Lower lobe of right lung (tissue), 2 donors: ENCODE results near the gene HS3ST2. TPM values are rescaled to one million over a fixed set of nuclear protein-coding genes. Genes with fewer than 3 reads are reported as not detected.

Experiments
- ATAC-seq, 2 donors: fragments of 200-7000 bp; cut with Tn5 transposase; one replicate each; pipeline ENCODE4 v1.9.1; 2020 to 2022; ENCODE audit warnings: mild to moderate bottlenecking in 2 of 2, moderate library complexity in 2 of 2
- DNase-seq: peaks from one replicate; pipeline ENCODE4 v3.0.0-alpha.2; 2020
- H3K27ac ChIP-seq: fragments of 200-600 bp; one replicate; pipeline ENCODE4 v1.8.0; 2022
- H3K27me3 ChIP-seq: fragments of 200-600 bp; one replicate; pipeline ENCODE4 v1.8.0; 2022; ENCODE audit warnings: low read depth
- H3K36me3 ChIP-seq: fragments of 200-600 bp; one replicate; pipeline ENCODE4 v1.8.0; 2022; ENCODE audit warnings: mild to moderate bottlenecking
- H3K4me1 ChIP-seq: fragments of 200-600 bp; one replicate; pipeline ENCODE4 v1.8.0; 2022
- H3K4me3 ChIP-seq: fragments of 200-600 bp; one replicate; pipeline ENCODE4 v1.8.0; 2022; ENCODE audit warnings: mild to moderate bottlenecking
- H3K9me3 ChIP-seq: fragments of 200-600 bp; one replicate; pipeline ENCODE4 v1.8.0; 2022
- intact Hi-C: fragments of 100-400 bp; cut with DNase I; formaldehyde crosslinking; loops from one replicate; pipeline ENCODE4 v1.11.0; 2022
- long read RNA-seq: library from polyadenylated mRNA; unstranded; transcript quantifications from one replicate; pipeline ENCODE4 v2.0.0, GENCODE V29; 2021
- total RNA-seq: library from RNA; stranded (reverse); fragmentation: NEBNext Ultra II Directional; extraction: Animal tissue kit (Norgen Biotek cat#: 25700); gene quantifications from one replicate; pipeline ENCODE4 v1.2.1, GENCODE V29; 2021
- TF ChIP-seq, protein P1 (sequence below): fragments of 200-600 bp; IDR thresholded peaks from one replicate; pipeline ENCODE4 v1.8.0; 2022; ENCODE audit warnings: antibody characterized with exemption, mild to moderate bottlenecking
- donor health status: DM: no; HTN: yes; CAD: no; lungs with severe emphysema.

The HS3ST2 gene
- 4.8 TPM for total RNA-seq
- long read RNA-seq, partial matches to known transcripts = 0 of 21 reads
- long read RNA-seq, other reads (novel, unspliced or antisense) = 17 of 21 reads

DNA sequence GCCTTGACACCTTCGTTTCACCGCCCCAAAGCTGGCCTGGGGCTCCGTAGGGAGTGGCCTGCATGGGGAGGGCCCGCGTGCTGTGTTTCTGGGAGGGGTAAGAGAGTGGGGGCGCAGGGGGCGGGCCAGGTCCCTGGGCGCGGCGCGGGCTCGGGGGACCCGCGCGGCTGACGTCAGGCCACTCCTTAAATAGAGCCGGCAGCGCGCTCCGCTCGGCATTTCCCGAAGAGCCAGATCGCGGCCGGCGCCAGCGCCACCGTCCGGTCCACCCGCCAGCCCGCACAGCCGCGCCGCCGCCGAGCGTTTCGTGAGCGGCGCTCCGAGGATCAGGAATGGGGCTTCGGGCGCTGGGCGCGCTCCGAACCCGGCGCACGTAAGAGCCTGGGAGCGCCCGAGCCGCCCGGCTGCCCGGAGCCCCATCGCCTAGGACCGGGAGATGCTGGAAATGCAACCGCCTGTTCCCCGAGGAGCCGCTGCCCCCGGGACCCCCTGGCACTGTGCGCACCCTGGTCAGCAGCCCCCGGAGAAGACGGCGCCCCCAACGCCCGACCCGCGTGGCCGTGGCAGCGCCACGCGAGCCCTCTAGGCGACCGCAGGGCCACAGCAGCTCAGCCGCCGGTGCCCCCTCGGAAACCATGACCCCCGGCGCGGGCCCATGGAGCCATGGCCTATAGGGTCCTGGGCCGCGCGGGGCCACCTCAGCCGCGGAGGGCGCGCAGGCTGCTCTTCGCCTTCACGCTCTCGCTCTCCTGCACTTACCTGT is at the start of gene HS3ST2:
Gene HS3ST2, plus strand, starts transcription at position 215 of the 763 bp plus-strand sequence. Its CDS starts 449 bp downstream, at position 664.
- Histone ChIP-seq H3K9me3 (no peaks in the 10 kb centered on the region), H3K27me3 (peaks cover 52% of the 10 kb centered on the region), H3K36me3 (no peaks in the 10 kb centered on the region), H3K27ac (no peak within 1 kb of the TSS), H3K4me3 (peak within 1 kb of the TSS; percentile 46), H3K4me1 (peaks cover 4% of the 10 kb centered on the region)
- DNase-seq (peak; percentile 50), ATAC-seq (peak; percentile 51 to 71)
- TF ChIP-seq, protein P1, sequence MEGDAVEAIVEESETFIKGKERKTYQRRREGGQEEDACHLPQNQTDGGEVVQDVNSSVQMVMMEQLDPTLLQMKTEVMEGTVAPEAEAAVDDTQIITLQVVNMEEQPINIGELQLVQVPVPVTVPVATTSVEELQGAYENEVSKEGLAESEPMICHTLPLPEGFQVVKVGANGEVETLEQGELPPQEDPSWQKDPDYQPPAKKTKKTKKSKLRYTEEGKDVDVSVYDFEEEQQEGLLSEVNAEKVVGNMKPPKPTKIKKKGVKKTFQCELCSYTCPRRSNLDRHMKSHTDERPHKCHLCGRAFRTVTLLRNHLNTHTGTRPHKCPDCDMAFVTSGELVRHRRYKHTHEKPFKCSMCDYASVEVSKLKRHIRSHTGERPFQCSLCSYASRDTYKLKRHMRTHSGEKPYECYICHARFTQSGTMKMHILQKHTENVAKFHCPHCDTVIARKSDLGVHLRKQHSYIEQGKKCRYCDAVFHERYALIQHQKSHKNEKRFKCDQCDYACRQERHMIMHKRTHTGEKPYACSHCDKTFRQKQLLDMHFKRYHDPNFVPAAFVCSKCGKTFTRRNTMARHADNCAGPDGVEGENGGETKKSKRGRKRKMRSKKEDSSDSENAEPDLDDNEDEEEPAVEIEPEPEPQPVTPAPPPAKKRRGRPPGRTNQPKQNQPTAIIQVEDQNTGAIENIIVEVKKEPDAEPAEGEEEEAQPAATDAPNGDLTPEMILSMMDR = no peak
- intact Hi-C loops = no loop called here

DNA sequence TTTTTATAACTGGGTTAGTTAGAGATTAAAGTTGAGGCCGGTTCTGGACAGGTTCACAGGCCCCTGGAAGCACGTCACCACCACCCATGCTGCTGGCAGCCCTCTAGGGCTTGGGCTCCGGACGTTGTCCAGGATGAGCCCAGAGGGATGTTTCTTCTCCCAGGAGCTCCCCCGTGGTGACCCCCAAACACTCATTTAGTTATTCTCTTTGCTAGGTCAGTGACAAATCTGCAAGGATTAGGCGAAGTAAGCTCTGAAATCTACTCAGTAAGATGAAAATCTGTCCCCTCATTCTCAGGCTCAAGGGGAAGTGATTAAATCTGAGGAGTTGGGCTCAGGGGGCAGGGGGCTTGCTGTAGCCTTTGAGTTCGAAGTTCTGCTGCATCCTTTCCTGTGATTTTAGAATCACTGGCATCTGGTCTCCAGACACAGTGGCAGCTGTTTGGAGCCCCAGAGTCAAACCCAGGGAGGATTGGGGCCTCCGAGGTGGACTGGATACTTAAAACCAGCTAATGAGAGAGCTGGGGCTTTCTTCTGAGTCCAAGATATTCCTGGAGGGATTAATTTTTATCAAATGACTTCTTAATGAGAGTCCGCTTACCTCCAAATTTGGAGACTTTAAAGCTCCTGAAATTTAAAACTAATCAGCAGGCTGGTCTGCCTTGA is 49.2 kb upstream of the HS3ST2 start:
- ATAC-seq (no peak), DNase-seq (no peak)
- Histone ChIP-seq H3K9me3 (no peaks in the 10 kb centered on the region), H3K27ac (no peak overlapping the region), H3K27me3 (peaks cover 9% of the 10 kb centered on the region), H3K36me3 (no peaks in the 10 kb centered on the region), H3K4me3 (no peak overlapping the region), H3K4me1 (no peaks in the 10 kb centered on the region)
- TF ChIP-seq, protein P1 = no peak
- intact Hi-C loops = no loop called here

DNA sequence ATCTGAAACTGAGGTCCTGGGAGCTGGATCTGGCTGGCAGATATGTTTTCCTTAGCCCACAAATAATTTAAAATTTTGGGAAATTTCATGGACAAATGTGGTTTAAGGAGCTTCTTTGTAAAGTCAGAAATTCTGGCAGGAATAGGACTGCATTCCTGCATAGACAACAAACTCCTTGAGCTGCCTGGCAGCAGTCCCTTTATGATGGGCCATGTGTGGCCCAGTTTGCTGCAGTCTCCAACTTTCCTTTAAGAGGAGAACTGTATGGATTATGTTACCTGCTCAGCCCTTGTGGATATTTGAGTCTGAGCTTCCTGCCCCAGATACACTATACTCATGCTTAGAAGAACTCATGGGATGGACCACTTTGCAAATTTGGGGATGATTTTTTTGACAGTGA is 48.5 kb upstream of the HS3ST2 start:
- DNase-seq (no peak), ATAC-seq (no peak)
- H3K4me3 ChIP-seq = no peak overlapping the region
- no peaks in the 10 kb centered on the region for H3K36me3 ChIP-seq
- no peaks in the 10 kb centered on the region for H3K9me3 ChIP-seq
- H3K27ac ChIP-seq = no peak overlapping the region
- peaks cover 9% of the 10 kb centered on the region for H3K27me3 ChIP-seq
- TF ChIP-seq, protein P1 = no peak
- no peaks in the 10 kb centered on the region for H3K4me1 ChIP-seq
- intact Hi-C loops = no loop called here

DNA sequence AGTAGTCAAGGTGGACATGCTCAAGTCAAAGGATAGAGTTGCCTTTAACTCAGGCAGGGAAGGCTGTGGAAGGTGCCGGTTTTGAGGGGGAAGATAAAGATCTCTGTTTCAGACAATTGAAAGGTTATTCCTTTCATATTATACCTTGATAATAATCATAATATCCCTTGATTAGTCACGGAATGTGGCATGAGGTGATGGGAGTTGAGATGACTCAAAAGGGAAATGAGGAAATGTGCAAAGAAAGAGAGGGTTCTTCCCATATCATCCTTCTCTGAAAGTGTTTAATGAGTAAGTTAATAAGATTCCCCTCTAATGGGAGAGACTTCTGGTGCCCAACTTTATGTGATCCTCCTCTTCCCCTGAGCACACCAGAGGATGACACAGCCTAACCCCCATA is 43.1 kb upstream of the HS3ST2 start:
- Histone ChIP-seq H3K9me3 (no peaks in the 10 kb centered on the region), H3K4me1 (no peaks in the 10 kb centered on the region), H3K27me3 (peaks cover 14% of the 10 kb centered on the region), H3K27ac (no peak overlapping the region), H3K4me3 (no peak overlapping the region), H3K36me3 (no peaks in the 10 kb centered on the region)
- TF ChIP-seq, protein P1 = no peak
- DNase-seq = no peak
- ATAC-seq = no peak
- intact Hi-C loops = no loop called here

DNA sequence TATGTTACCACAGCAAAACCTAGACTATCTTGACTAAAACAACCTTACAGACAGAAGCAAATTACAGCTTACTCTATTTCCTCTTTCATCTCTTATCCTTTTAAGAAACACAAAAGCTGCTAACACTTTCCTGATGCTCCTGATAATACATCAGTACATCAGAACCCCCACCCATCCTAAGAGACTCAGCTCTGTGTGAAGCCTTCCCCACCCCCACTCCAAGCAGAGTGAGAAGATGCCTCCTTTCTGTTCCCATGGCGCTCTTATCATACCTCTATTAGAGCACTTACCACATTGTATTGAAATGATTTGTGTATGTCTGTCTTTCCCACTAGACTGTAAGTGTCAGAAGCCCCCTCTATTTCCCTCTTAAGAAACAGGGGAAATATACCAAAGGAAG is 42.4 kb upstream of the HS3ST2 start:
- TF ChIP-seq, protein P1 = no peak
- peaks cover 14% of the 10 kb centered on the region for H3K27me3 ChIP-seq
- intact Hi-C loops = no loop called here
- DNase-seq (no peak), ATAC-seq (no peak)
- H3K27ac ChIP-seq = no peak overlapping the region
- no peaks in the 10 kb centered on the region for H3K9me3 ChIP-seq
- H3K36me3 ChIP-seq = no peaks in the 10 kb centered on the region
- H3K4me3 ChIP-seq = no peak overlapping the region
- no peaks in the 10 kb centered on the region for H3K4me1 ChIP-seq
